Measurements from ENCODE around the gene PACSIN3. TPM values are rescaled to one million over a fixed set of nuclear protein-coding genes. Genes with fewer than 3 reads are reported as not detected.

Gene PACSIN3
- total RNA-seq, 1 experiment from 2014 or later, result 63.1 TPM

DNA sequence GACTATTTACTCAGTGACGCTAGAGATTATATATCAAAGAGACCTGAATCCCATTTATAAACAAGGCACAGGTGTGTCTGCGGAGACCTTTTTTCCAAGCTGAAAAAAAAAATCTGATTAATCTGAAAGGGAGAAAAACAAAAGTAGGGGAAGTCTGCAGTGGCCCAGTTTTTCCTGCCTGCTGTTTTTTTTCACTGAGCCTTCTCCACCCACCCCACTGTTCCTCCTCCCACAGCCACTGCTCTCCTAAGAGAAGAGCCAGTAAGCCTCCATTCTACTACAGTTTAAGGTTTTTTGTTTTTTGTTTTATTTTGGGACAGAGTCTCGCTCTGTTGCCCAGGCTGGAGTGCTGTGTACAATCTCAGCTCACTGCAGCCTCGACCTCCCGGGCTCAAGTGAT, 28.0 kb downstream of the PACSIN3 start:
- no peaks in the 10 kb centered on the region for H4K20me1 ChIP-seq (ENCODE audit: insufficient read depth)
- DNase-seq (ENCODE audit: low read depth, low spot score) (no peak), ATAC-seq (no peak)
- intact Hi-C loops (cut with micrococcal nuclease), result no loop called here
- no peak for TF ChIP-seq JUND (IDR thresholded peaks at IDR 0.05)
- no peak for TF ChIP-seq SRF (IDR thresholded peaks at IDR 0.05; ENCODE audit: low read depth)
- no peak for TF ChIP-seq EZH2 (IDR thresholded peaks at IDR 0.05)
- no peak for TF ChIP-seq SP1 (IDR thresholded peaks at IDR 0.05; ENCODE audit: low read depth)
- TF ChIP-seq RAD21 (IDR thresholded peaks at IDR 0.05; ENCODE audit: low read depth), result no peak
- TF ChIP-seq, protein P1, sequence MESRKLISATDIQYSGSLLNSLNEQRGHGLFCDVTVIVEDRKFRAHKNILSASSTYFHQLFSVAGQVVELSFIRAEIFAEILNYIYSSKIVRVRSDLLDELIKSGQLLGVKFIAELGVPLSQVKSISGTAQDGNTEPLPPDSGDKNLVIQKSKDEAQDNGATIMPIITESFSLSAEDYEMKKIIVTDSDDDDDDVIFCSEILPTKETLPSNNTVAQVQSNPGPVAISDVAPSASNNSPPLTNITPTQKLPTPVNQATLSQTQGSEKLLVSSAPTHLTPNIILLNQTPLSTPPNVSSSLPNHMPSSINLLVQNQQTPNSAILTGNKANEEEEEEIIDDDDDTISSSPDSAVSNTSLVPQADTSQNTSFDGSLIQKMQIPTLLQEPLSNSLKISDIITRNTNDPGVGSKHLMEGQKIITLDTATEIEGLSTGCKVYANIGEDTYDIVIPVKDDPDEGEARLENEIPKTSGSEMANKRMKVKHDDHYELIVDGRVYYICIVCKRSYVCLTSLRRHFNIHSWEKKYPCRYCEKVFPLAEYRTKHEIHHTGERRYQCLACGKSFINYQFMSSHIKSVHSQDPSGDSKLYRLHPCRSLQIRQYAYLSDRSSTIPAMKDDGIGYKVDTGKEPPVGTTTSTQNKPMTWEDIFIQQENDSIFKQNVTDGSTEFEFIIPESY (IDR thresholded peaks at IDR 0.05; ENCODE audit: extremely low read depth, insufficient replicate concordance, low read length), result no peak
- no peak for TF ChIP-seq SIN3A (IDR thresholded peaks at IDR 0.05; ENCODE audit: low read depth)
- TF ChIP-seq, protein P2, sequence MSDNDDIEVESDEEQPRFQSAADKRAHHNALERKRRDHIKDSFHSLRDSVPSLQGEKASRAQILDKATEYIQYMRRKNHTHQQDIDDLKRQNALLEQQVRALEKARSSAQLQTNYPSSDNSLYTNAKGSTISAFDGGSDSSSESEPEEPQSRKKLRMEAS (IDR thresholded peaks at IDR 0.05), result no peak
- TF ChIP-seq FOSL1 (IDR thresholded peaks at IDR 0.05; ENCODE audit: low read depth), result no peak
- no peak for TF ChIP-seq ATF3 (IDR thresholded peaks at IDR 0.05)
- TF ChIP-seq, protein P3, sequence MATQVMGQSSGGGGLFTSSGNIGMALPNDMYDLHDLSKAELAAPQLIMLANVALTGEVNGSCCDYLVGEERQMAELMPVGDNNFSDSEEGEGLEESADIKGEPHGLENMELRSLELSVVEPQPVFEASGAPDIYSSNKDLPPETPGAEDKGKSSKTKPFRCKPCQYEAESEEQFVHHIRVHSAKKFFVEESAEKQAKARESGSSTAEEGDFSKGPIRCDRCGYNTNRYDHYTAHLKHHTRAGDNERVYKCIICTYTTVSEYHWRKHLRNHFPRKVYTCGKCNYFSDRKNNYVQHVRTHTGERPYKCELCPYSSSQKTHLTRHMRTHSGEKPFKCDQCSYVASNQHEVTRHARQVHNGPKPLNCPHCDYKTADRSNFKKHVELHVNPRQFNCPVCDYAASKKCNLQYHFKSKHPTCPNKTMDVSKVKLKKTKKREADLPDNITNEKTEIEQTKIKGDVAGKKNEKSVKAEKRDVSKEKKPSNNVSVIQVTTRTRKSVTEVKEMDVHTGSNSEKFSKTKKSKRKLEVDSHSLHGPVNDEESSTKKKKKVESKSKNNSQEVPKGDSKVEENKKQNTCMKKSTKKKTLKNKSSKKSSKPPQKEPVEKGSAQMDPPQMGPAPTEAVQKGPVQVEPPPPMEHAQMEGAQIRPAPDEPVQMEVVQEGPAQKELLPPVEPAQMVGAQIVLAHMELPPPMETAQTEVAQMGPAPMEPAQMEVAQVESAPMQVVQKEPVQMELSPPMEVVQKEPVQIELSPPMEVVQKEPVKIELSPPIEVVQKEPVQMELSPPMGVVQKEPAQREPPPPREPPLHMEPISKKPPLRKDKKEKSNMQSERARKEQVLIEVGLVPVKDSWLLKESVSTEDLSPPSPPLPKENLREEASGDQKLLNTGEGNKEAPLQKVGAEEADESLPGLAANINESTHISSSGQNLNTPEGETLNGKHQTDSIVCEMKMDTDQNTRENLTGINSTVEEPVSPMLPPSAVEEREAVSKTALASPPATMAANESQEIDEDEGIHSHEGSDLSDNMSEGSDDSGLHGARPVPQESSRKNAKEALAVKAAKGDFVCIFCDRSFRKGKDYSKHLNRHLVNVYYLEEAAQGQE (IDR thresholded peaks at IDR 0.05; ENCODE audit: low read depth), result no peak
- TF ChIP-seq CEBPB (IDR thresholded peaks at IDR 0.05; ENCODE audit: low read depth), result no peak
- no peak for TF ChIP-seq EGR1 (IDR thresholded peaks at IDR 0.05; ENCODE audit: low read depth)
- H3K4me1 ChIP-seq (ENCODE audit: control insufficient read depth in 1 of 2, insufficient read depth in 2 of 2, low read length in 2 of 2), result no peaks in the 10 kb centered on the region
- H2AFZ ChIP-seq (ENCODE audit: low read depth, low read length, poor library complexity, severe bottlenecking), result no peak overlapping the region
- no peaks in the 10 kb centered on the region for H3K79me2 ChIP-seq (ENCODE audit: insufficient read depth, low read length)
- no peaks in the 10 kb centered on the region; a peak in 1 of 4 replicates for H3K36me3 ChIP-seq (ENCODE audit: control insufficient read depth in 1 of 2, insufficient read depth in 2 of 2, low read length in 2 of 2)
- no peak overlapping the region for H3K9ac ChIP-seq (ENCODE audit: low read length)
- no peaks in the 10 kb centered on the region for H3K9me2 ChIP-seq (ENCODE audit: insufficient read depth)
- no peaks in the 10 kb centered on the region for H3K27me3 ChIP-seq (ENCODE audit: insufficient read depth, low read length)
- no peak overlapping the region for H3K27ac ChIP-seq (ENCODE audit: low read depth, low read length)
- H3K9me3 ChIP-seq (ENCODE audit: control insufficient read depth in 1 of 2, insufficient read depth in 1 of 2, low read depth in 1 of 2, low read length in 2 of 2), result no peaks in the 10 kb centered on the region
- ChIA-PET POLR2A (no interaction called here), CTCF (no interaction called here), RAD21 (ENCODE audit: low non-redundant PET in 1 of 2, low total read pairs in 2 of 2, uncharacterized antibody in 2 of 2, unreplicated experiment in 2 of 2) (no interaction called here)
- no peak overlapping the region for H3K4me2 ChIP-seq (ENCODE audit: low read length)
- no peak overlapping the region for H3K4me3 ChIP-seq (replicated peaks in 1 of 2; ENCODE audit: low read depth in 1 of 2, low read length in 2 of 2)
- no TSS peak for BruUV-seq (replicated peaks)

Measured in HCT116 (cell line).